HG02678 (cell line): Measurements from ENCODE around the gene CSF2.

ENCODE experiments used
- ATAC-seq: cut with Tn5 transposase; IDR thresholded peaks from one replicate; pipeline ENCODE4 v1.9.1; 2021; ENCODE audit warnings: mild to moderate bottlenecking, moderate library complexity; ENCODE audit not compliant: unreplicated experiment

The CSF2 gene

GRCh38 chr5:132054697-132055440 is 18.7 kb upstream of the CSF2 start:
- ATAC-seq, result no peak

- ATAC-seq, result no peak
Observed at GRCh38 chr5:132055441-132055807, 18.2 kb upstream of the CSF2 start.

- ATAC-seq, result no peak
Observed at GRCh38 chr5:132055808-132056609, 17.6 kb upstream of the CSF2 start.

- ATAC-seq, result no peak
Observed at GRCh38 chr5:132056610-132057497, 16.7 kb upstream of the CSF2 start.

GRCh38 chr5:132057498-132058255 is 15.9 kb upstream of the CSF2 start:
- no peak for ATAC-seq

GRCh38 chr5:132058646-132059042 is 14.9 kb upstream of the CSF2 start:
- ATAC-seq, result no peak

GRCh38 chr5:132059043-132059695 is 14.4 kb upstream of the CSF2 start:
- no peak for ATAC-seq

GRCh38 chr5:132059696-132060500 is 13.7 kb upstream of the CSF2 start:
- no peak for ATAC-seq

- no peak for ATAC-seq
Observed at GRCh38 chr5:132060501-132061161, 13.0 kb upstream of the CSF2 start, which contains the start of gene IL3. IL3 (plus strand) TSS chr5:132060655; CDS start chr5:132060707, 52 bp downstream.

- peak; percentile 63 for ATAC-seq
Observed at GRCh38 chr5:132063090-132063911, 10.3 kb upstream of the CSF2 start.

- no peak for ATAC-seq
Observed at GRCh38 chr5:132064140-132064539, 9.4 kb upstream of the CSF2 start.

- ATAC-seq, result peak; percentile 58
Observed at GRCh38 chr5:132064738-132065331, 8.8 kb upstream of the CSF2 start.

GRCh38 chr5:132065351-132065937 is 8.1 kb upstream of the CSF2 start:
- no peak for ATAC-seq

GRCh38 chr5:132065951-132066701 is 7.5 kb upstream of the CSF2 start:
- no peak for ATAC-seq

GRCh38 chr5:132066871-132067270 is 6.7 kb upstream of the CSF2 start:
- ATAC-seq, result no peak

- ATAC-seq, result no peak
Observed at GRCh38 chr5:132067451-132067850, 6.1 kb upstream of the CSF2 start.
